Nephron (organoid): ENCODE results near the gene DEF6.
A peak's percentile ranks its signal among the peaks of the same experiment; 100 is the strongest.
"Not testable (repeated sequence)": the region's sequence is repeated elsewhere in the genome, so short reads cannot be mapped to it uniquely, and the experiment has no call there.

ENCODE experiments used
- H3K27ac Mint-ChIP-seq, 3 experiments: 2 replicates each; pipeline ENCODE4 v1.8.0; 2020; ENCODE audit warnings: mixed read lengths in 3 of 3, mild to moderate bottlenecking in 2 of 3, moderate library complexity in 1 of 3
- H3K27me3 Mint-ChIP-seq: 2 replicates; pipeline ENCODE4 v1.8.0; 2021; ENCODE audit warnings: low read depth, mild to moderate bottlenecking, moderate library complexity, mixed read lengths
- H3K36me3 Mint-ChIP-seq: 2 replicates; pipeline ENCODE4 v1.8.0; 2020; ENCODE audit warnings: low read depth, mixed read lengths
- H3K4me1 Mint-ChIP-seq: 2 replicates; pipeline ENCODE4 v1.8.0; 2020; ENCODE audit warnings: mixed read lengths
- H3K4me3 Mint-ChIP-seq, 3 experiments: 2 replicates each; pipeline ENCODE4 v1.8.0; 2020; ENCODE audit warnings: mild to moderate bottlenecking in 3 of 3, mixed read lengths in 3 of 3, moderate library complexity in 2 of 3
- H3K9me3 Mint-ChIP-seq: 2 replicates; pipeline ENCODE4 v1.8.0; 2020; ENCODE audit warnings: mixed read lengths
- TF ChIP-seq, protein P1 (sequence below), 3 experiments: fragments of 200-600 bp; sonication (generic); IDR thresholded peaks; one replicate each; pipeline ENCODE4 v1.5.0; 2021; ENCODE audit warnings: antibody characterized with exemption in 3 of 3; ENCODE audit not compliant: unreplicated experiment in 3 of 3

Gene DEF6

GRCh38 chr6:35300848-35301247 is 3.2 kb downstream of the DEF6 start:
- H3K27ac Mint-ChIP-seq: no peak overlapping the region
- no peak overlapping the region for H3K4me3 Mint-ChIP-seq
- H3K4me1 Mint-ChIP-seq: peaks cover 9% of the 10 kb centered on the region
- H3K36me3 Mint-ChIP-seq: no peaks in the 10 kb centered on the region
- H3K27me3 Mint-ChIP-seq: peaks cover 3% of the 10 kb centered on the region
- no peaks in the 10 kb centered on the region for H3K9me3 Mint-ChIP-seq
- TF ChIP-seq, protein P1, sequence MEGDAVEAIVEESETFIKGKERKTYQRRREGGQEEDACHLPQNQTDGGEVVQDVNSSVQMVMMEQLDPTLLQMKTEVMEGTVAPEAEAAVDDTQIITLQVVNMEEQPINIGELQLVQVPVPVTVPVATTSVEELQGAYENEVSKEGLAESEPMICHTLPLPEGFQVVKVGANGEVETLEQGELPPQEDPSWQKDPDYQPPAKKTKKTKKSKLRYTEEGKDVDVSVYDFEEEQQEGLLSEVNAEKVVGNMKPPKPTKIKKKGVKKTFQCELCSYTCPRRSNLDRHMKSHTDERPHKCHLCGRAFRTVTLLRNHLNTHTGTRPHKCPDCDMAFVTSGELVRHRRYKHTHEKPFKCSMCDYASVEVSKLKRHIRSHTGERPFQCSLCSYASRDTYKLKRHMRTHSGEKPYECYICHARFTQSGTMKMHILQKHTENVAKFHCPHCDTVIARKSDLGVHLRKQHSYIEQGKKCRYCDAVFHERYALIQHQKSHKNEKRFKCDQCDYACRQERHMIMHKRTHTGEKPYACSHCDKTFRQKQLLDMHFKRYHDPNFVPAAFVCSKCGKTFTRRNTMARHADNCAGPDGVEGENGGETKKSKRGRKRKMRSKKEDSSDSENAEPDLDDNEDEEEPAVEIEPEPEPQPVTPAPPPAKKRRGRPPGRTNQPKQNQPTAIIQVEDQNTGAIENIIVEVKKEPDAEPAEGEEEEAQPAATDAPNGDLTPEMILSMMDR (IDR thresholded peaks at IDR 0.05; ENCODE audit: unreplicated experiment in 3 of 3): no peak

DNA sequence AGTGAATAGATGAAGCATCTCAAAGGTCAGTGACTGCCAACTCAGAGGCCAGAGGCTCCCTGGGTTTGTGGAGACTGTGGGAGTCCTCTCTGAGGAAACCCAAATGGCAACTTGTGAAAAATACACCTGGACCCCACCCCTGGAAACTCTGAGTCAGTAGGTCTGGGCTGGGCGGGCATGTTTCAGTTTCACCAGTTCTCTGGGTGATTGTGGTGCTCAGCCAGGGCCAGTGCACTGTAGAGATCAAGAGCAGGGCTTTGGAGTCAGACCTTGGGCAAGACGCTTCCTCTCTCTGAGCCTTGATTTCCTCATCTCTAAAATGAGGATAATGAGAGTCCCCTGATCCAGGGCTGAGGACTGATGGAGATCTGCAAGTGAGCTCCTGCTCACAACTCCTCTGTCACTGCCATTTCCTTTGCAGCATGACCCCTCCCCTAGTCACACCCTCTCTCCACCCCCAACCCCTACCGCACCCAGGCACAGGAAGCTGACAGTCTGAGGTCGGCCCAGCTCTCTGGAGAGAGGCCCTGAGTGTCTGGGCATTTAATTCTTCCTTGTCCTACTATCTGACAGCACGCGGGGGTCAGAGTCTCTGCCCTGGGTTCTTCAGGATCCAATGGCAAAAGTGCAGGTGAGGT is 5.1 kb downstream of the DEF6 start:
- TF ChIP-seq, protein P1 (IDR thresholded peaks at IDR 0.05; ENCODE audit: unreplicated experiment in 3 of 3): no peak
- Mint-ChIP-seq H3K36me3 (no peaks in the 10 kb centered on the region), H3K4me3 (no peak overlapping the region), H3K4me1 (peaks cover 5% of the 10 kb centered on the region), H3K9me3 (no peaks in the 10 kb centered on the region), H3K27ac (peak overlapping the region in 1 of 3 experiments; percentile 6), H3K27me3 (peaks cover 8% of the 10 kb centered on the region)

DNA sequence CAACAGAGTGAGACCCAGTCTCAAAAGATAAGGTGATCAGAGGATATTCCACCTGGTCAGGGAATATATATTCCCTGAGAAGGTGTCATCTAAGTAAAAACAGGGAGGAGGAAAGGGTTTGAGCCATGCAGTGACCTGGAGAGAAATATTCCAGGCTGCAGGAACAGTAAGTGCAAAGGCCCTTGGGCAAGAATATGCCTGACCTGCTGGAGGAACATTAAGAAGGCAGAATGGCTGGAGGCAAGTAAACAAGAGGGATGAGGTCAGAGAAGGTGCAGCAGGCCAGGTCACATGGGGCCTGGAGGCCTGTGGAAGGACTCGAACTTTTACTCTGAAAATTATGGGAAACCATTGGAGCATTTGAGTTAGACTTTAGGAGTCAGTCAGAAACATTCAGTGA is 6.7 kb downstream of the DEF6 start:
- Mint-ChIP-seq H3K27ac (no peak overlapping the region), H3K27me3 (peaks cover 19% of the 10 kb centered on the region), H3K9me3 (no peaks in the 10 kb centered on the region), H3K36me3 (no peaks in the 10 kb centered on the region), H3K4me1 (peaks cover 5% of the 10 kb centered on the region), H3K4me3 (no peak overlapping the region)
- TF ChIP-seq, protein P1 (IDR thresholded peaks at IDR 0.05; ENCODE audit: unreplicated experiment in 3 of 3): no peak

- H3K27ac Mint-ChIP-seq: no peak overlapping the region
- peaks cover 5% of the 10 kb centered on the region for H3K4me1 Mint-ChIP-seq
- no peaks in the 10 kb centered on the region for H3K36me3 Mint-ChIP-seq
- H3K27me3 Mint-ChIP-seq: peaks cover 21% of the 10 kb centered on the region
- no peaks in the 10 kb centered on the region for H3K9me3 Mint-ChIP-seq
- no peak overlapping the region for H3K4me3 Mint-ChIP-seq
- TF ChIP-seq, protein P1 (IDR thresholded peaks at IDR 0.05; ENCODE audit: unreplicated experiment in 3 of 3): no peak
Measured at GRCh38 chr6:35305117-35305516, 7.5 kb downstream of the DEF6 start.

DNA sequence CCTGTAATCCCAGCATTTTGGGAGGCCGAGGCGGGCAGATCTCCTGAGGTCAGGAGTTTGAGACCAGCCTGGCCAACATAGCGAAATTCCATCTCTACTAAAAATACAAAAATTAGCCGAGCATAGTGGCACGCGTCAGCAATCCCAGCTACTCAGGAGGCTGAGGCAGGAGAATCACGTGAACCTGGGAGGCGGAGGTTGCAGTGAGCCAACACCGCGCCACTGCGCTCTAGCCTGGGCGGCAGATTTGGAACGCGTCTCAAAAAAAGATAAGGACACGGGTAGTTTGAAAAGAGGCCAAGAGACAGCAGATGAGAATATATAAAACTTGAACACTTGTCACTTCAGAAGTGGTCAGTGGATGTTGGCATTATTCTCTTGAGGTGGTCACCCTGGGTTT is 9.5 kb downstream of the DEF6 start:
- H3K4me1 Mint-ChIP-seq: not testable (repeated sequence)

DNA sequence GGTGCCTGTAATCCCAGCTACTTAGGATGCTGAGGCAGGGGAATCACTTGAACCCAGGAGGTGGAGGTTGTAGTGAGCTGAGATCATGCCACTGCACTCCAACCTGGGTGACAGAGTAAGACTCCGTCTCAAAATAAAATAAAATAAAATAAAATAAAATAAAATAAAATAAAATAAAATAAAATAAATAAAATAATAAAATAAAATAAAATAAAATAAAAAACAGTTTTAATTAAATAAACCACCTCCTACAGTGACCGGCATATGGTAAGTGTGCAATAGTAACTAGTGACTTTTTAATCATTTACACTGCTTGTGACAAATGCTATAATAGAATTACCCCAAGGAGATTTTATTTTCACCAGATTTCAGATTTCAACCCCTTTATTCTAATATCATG is 10.9 kb downstream of the DEF6 start:
- H3K27me3 Mint-ChIP-seq: peaks cover 28% of the 10 kb centered on the region
- H3K36me3 Mint-ChIP-seq, H3K4me3 Mint-ChIP-seq, H3K4me1 Mint-ChIP-seq, H3K27ac Mint-ChIP-seq, H3K9me3 Mint-ChIP-seq: not testable (repeated sequence)

More for the DNA sequence above, 9.5 kb downstream of the DEF6 start:
- not testable (repeated sequence) for H3K4me3 Mint-ChIP-seq, H3K9me3 Mint-ChIP-seq, H3K36me3 Mint-ChIP-seq, H3K27ac Mint-ChIP-seq
- H3K27me3 Mint-ChIP-seq: peaks cover 21% of the 10 kb centered on the region

- Mint-ChIP-seq H3K4me3 (no peak overlapping the region), H3K36me3 (no peaks in the 10 kb centered on the region)
- TF ChIP-seq, protein P1 (IDR thresholded peaks at IDR 0.05; ENCODE audit: unreplicated experiment in 3 of 3): no peak
Measured at GRCh38 chr6:35309611-35310264, 12.1 kb downstream of the DEF6 start.

More at GRCh38 chr6:35309611-35310264, 12.1 kb downstream of the DEF6 start:
- Mint-ChIP-seq H3K27ac (no peak overlapping the region), H3K4me1 (no peaks in the 10 kb centered on the region), H3K27me3 (peaks cover 28% of the 10 kb centered on the region), H3K9me3 (no peaks in the 10 kb centered on the region)
